Stimulated activated CD8-positive, alpha-beta memory T cell treated with anti-CD3 and anti-CD28 coated beads, Interleukin-15, amount 100 ng/mL, for 4 hours (primary cell): ENCODE results near the gene PHF2.

Experiments used
- DNase-seq, 2 donors: peaks; one replicate each; pipeline ENCODE4 v3.0.0-alpha.2; 2020; ENCODE audit warnings: low read depth in 2 of 2

Gene PHF2

DNA sequence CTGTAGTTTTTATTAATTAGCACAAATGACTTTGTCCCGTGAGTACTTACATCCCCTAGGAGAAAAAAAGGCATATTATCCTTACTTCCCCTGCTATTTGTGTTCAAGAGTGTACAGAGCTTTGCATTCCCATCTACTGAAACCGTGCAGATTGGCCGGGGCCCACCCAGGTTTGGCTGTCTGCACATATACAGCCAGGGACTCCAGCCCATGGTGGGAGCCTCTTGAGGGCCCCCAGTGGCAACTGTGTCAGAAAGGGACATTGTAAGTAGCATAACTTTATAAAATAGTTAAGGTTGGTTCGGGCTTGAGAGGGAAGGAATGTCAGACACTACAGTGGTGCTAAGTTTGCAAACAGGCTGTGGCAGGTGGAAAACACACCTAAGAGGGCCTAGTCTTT lies 24.7 kb downstream of the PHF2 start:
- no peak for DNase-seq

- DNase-seq = no peak
Measured at GRCh38 chr9:93601666-93602065, 25.3 kb downstream of the PHF2 start.

DNA sequence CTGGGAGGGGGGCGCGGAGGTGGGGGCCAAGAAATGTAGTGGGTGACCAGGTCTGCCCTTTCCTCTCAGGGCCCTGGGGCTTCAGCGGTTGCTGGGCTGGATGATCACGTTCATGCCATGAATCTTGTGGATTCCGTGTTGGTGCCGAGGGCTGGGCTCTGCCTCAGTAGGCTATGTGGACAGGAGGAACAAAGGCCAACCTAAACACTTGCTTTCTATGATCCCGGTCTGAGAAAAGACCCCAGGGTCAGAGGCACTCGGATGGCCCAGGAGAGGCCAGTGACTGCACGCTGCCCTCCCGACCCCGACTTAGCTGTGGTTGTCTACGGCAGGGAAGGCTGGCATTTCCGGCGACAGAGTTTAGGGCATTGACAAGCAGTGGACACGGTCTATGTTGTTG lies 26.6 kb downstream of the PHF2 start:
- no peak for DNase-seq

DNA sequence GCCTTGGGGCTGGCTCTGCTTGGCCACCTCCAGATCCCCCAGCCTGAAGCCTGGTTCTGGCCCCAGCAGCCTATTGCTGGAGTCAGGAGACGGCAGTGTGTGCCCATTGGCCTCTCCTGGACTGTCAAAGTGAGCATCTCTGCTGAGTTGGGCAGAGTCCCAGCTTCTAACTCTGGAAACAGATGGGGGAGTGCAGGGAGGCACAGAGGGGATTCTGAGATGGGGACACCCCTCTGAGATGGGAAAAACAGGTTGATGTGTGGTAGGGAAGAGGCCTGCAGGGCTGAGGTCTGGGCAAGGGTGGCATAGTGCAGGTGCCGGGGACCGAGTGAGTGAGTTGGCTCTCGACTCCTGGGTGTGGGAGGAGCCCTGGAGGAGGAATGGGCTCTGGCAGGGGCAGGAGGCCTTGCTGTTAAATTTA lies 27.5 kb downstream of the PHF2 start:
- DNase-seq = no peak

GRCh38 chr9:93606187-93606586 lies 29.8 kb downstream of the PHF2 start:
- no peak for DNase-seq

- DNase-seq = no peak
Measured at GRCh38 chr9:93610206-93610605, 33.8 kb downstream of the PHF2 start.

GRCh38 chr9:93612052-93612795 lies 35.8 kb downstream of the PHF2 start:
- DNase-seq = no peak

GRCh38 chr9:93612796-93613154 lies 36.4 kb downstream of the PHF2 start:
- no peak for DNase-seq

DNA sequence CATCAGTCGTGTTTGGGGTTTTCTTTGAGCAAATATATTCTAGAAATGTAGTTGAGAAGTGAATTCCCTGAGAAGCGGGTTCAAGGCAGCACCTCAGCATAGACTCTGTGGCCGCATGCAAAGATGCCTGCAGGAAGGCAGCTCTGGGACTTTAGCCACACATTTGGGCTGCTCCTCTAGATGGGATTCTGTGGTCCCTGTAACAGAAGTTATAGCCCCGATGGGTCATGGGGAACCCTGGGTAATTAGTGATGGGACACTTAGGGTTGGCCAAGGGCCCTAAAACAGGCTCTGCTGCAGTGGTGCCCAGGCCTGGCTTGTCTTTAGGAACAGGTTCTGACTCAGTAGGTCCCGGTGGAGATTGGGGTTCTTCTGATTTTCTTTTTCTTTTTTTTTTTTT lies 36.8 kb downstream of the PHF2 start:
- DNase-seq = no peak

GRCh38 chr9:93613791-93614190 lies 37.4 kb downstream of the PHF2 start:
- no peak for DNase-seq

DNA sequence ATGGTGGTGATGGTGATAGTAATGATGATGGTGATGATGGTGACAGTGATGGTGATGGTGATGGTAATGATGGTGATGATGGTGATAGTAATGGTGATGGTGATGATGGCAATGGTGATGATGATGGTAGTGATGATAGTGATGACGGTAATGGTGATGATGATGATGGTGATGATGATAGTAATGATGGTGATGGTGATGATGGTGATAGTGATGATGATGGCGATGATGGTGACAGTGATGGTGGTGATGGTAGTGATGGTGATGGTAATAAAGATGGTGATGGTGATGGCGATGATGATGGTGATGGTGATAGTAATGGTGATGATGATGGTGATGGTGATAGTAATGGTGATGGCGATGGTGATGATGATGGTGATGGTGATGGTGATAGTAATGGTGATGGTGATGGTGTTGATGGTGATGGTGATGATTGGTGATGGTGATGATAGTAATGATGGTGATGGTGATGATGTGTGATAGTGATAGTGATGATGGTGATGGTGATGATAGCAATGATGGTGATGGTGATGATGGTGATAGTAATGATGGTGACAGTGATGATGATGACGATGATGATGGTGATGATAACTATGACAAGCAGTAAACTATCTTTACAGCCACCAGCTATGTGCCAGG lies 38.6 kb downstream of the PHF2 start:
- no peak for DNase-seq

GRCh38 chr9:93616044-93616443 lies 39.7 kb downstream of the PHF2 start:
- DNase-seq = no peak

DNA sequence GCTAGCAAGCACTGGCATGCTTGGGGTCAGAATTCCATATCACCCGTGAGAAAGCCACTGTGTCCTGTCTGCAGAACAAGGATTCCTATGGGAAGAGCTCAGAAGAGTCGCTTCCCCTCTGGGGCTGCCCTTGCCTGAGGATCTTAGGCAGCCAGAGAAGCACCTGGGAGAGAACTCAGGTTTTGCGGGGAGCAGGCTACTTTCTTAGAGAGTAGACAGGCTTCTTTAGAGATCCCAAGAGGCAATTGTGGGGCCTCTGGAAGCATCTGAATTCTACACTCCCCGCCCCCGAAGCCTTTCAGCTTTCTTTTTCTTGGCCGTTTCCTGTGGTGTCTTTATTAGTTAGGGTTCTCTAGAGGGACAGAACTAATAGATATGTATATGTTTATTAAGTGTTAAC lies 40.9 kb downstream of the PHF2 start:
- no peak for DNase-seq

DNA sequence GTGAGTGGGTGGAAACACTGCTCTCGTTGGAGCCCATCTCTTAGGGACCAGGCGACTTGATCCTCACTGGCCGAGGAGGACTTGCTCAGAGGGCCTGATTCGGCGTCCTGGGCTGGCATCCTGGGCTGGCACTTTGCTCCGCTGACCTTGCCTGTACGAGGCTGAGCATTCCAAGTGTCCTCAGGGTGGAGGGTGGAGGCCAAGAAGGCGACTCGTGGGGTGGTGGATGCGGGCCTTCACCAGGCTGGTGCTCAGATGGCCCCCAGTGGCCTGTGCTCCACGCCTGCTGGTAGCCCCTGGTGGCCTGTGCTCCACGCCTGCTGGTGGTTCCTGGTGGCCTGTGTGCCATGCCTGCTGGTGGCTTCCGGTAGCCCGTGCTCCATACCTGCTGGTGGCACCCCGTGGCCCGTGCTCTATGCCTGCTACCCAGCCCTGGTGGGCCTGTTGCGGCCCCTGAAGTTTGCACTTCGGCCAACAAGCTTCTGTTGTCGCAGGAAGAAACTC lies 42.9 kb downstream of the PHF2 start:
- DNase-seq = no peak

DNA sequence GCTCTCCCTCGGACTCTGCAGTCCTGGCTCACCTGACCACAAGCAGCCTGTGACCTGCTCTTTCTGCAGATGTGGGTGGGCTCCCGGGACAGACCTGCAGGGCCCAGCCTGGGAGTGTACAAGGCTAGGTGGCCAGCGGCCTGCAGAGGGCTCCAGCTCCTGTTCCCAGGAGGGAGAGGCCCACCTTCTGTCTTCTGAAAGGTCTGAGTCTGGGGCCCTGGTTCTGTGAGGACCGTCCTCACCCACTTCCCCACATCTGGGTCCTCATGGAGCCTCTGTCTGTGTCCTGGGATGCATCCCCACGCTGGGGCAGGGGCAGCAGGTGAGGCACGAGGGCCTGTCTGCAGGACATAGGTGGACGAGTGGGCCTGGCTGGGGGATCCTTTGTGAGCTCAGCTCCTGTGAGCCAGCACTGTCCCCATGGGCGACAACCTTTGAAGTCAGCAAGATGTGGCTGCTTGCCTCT lies 43.7 kb downstream of the PHF2 start:
- DNase-seq = no peak

DNA sequence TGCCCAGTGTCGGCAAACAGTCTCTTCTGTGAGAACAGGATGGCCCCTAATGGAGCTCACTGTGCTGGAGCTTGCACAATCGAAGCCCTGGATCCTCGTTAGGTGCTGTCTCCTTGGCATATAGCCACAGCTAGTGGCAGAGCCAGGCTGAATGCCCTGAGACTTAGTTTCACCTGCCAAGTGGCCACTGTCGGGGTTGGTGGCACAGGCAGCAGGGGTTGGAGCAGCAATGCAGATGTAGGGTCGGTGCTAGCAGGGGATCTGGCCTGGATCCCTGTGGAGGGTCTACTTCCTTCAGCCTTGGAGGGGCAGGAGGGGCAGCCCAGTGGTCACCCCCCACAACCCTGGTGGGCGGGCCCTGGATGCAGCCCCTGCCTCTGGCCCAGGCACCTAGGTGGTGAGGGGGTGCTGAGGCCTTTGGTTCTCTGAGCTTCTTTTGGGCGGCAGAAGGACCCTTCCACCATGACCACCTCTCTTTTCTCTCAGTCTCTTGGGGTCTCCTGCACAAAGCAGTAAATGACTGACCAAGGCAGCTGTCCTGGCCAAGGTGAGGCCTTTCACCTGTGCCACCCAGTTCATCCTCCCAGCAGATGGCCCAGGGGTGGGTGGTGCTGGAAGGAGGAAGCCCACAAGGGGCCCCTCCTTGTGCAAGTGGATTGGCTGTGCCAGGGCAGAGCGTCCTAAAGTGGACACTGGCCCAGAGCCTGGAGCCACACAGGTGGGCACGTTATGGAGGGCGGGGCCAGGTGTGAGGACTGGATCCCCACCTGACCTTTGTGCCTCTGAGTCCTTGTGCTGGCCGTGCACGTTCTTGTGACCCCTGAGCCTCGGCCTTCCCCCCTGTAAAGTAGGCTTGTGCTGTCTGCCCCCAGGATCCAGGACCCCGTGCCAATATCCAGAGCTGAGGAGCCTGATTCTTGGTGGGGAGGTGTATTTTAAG lies 44.8 kb downstream of the PHF2 start:
- no peak for DNase-seq

GRCh38 chr9:93621922-93622321 lies 45.5 kb downstream of the PHF2 start:
- DNase-seq = no peak

- no peak for DNase-seq
Measured at GRCh38 chr9:93622691-93623090, 46.3 kb downstream of the PHF2 start.

DNA sequence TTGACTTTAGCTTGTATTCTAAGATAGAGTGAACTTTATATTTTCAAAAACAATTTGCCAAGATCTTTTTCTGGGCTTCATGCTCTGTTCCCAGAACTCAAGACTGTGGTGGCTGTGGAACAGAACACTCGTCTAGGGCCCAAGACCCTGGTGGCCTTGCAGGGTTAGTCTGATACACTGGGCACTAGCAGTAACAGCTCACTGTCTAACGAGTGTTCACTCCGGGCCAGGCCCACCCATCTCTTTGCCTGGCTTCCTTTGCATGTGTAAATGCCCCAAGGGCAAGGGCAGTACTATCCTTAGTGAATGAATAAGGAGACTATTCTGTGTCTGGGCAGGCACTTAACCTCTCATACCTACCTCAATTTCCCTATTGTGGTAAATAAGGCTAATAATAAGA lies 47.4 kb downstream of the PHF2 start:
- DNase-seq = no peak

GRCh38 chr9:93624431-93624834 lies 48.0 kb downstream of the PHF2 start:
- DNase-seq = no peak

GRCh38 chr9:93624977-93625376 lies 48.6 kb downstream of the PHF2 start:
- no peak for DNase-seq

DNA sequence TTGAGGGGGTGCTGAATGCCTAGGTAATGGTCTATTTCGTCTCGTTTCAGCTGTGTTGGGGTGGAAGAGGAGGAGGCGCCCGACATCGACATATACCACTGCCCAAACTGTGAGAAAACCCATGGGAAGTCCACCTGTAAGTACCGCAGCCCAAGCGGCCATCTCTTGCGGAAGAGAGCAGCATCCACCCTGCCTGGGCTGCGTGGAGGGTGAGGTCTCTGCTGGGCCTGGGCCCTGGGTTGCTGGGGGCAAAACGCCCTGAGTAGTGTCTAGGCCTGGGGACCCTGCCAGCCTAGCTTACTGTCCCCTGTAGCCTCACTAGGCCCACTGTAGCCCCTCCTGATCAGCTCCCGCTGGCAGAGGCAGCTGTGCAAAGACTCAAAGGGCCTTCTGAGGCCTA lies 53.5 kb downstream of the PHF2 start:
- no peak for DNase-seq
